GM13976 (cell line): ENCODE data around the gene MINDY3.

Source experiments
- DNase-seq: peaks from one replicate; pipeline ENCODE4 v3.0.0; 2012; ENCODE audit warnings: low spot score
- CTCF ChIP-seq: IDR thresholded peaks from 2 replicates; pipeline ENCODE4 v1.5.1; 2012; ENCODE audit warnings: borderline replicate concordance, mild to moderate bottlenecking; ENCODE audit not compliant: insufficient read depth; ENCODE audit errors: extremely low read depth, missing control alignments, control extremely low read depth
- in situ Hi-C: fragments of 300-500 bp; cut with MboI; formaldehyde crosslinking; loops from one replicate; pipeline ENCODE4 v1.12.0; 2022; ENCODE audit warnings: low sequenced_read_pairs, mixed read lengths, inconsistent platforms; ENCODE audit not compliant: unreplicated experiment

MINDY3 gene

GRCh38 chr10:15801641-15802040 is 58.7 kb downstream of the MINDY3 start:
- DNase-seq = no peak
- no peak for TF ChIP-seq CTCF
- in situ Hi-C loops = no loop called here

DNA sequence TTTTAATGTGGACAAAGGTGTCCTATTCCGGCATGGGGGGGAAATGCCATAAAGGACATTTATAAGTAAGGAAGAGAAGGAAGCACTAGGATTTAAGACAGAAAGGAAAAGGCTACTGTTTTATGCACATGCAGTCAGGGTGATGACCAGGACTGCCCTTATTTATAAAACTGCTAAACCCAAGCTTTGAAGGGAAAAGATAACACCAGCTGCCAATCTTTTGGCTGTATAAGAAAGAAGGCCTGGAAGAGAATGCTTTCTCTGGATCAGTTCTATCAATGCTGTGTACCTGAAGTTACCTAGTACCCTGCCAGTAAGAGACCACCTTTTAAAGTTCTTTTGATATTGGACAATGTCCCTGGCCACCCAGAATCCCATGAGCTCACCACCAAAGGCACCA is 59.2 kb downstream of the MINDY3 start:
- DNase-seq = no peak
- in situ Hi-C loops = no loop called here
- TF ChIP-seq CTCF = no peak

- no peak for DNase-seq
- in situ Hi-C loops = no loop called here
- TF ChIP-seq CTCF = no peak
Measured at GRCh38 chr10:15797346-15797745, 63.0 kb downstream of the MINDY3 start.

DNA sequence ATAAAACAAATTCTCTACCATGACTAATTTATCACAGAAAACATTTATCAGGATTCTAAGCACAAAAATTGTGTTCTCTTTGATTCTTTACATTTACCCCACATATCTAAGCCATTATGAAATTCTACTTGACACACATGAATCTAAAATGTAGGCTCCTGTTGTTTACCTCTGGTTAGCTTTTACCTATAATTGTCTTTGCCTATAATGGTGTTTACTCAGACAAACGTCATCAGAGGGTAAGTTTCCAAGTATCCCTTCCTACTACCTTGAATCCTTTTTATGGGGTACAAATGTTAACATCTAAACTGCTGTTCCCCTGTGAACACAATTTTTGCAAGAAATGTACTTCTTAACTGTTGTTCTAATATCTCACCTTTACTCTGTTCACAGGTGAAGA is 63.5 kb downstream of the MINDY3 start:
- no peak for DNase-seq
- no peak for TF ChIP-seq CTCF
- in situ Hi-C loops = no loop called here

GRCh38 chr10:15796098-15796759 is 64.1 kb downstream of the MINDY3 start:
- DNase-seq = no peak
- in situ Hi-C loops = no loop called here
- no peak for TF ChIP-seq CTCF

DNA sequence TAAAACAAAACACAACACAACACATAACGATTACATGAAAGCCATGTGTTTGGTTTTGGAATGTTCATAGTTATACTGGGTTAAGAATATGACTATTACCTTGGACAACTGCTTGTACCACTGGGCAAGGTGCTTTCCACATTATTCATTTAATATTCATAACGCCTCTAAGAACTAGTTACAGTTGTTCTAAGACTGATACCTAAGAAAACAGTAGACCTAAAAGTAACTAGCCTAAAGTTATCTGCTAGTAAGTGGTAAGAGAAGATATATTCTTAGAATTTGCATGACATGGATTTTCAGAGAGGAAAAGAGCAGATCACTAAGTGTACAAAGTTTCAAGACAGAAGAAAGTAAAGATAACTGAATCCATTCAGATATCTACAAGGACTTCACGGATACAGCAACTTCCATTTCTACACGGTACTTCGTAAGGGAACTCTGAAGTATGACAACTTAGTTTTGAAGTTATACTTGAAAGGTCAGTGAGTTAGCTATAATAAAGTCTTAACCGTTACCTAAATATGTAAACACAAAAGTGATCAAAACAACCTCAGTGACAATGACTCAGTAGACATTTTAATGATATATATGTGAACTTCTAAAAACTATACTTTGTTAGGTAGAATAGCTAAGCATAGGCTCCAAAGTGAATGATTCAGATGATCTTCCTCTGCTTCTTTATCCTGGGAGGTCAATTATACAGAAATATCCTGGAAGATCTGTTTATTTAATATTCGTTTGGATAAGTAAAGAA is 65.1 kb downstream of the MINDY3 start:
- in situ Hi-C loops = no loop called here
- DNase-seq = no peak
- no peak for TF ChIP-seq CTCF
